ENCODE measurements around the gene INAFM2.

The INAFM2 gene

DNA sequence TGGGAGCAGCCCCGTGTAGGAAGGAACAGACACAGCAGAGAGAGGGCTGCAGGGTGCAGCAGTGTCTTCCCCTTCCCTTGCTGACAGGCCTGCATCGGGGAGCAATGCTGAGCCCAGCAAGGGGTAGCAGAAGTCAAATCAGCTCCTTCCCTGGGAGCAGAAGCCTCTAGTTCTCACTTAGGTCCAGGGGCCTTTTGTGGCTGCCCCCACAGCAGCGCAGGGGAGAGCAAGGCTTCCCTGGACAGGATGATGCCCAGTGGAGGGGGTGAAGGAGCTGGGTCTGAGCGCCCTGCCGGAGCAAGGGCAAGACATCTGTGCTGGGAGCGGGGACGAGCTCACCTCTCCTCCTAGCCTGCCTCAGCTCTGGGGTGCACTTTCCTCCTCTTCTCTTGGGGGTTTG lies 16.6 kb upstream of the INAFM2 start:
- DNase-seq, result no peak

DNA sequence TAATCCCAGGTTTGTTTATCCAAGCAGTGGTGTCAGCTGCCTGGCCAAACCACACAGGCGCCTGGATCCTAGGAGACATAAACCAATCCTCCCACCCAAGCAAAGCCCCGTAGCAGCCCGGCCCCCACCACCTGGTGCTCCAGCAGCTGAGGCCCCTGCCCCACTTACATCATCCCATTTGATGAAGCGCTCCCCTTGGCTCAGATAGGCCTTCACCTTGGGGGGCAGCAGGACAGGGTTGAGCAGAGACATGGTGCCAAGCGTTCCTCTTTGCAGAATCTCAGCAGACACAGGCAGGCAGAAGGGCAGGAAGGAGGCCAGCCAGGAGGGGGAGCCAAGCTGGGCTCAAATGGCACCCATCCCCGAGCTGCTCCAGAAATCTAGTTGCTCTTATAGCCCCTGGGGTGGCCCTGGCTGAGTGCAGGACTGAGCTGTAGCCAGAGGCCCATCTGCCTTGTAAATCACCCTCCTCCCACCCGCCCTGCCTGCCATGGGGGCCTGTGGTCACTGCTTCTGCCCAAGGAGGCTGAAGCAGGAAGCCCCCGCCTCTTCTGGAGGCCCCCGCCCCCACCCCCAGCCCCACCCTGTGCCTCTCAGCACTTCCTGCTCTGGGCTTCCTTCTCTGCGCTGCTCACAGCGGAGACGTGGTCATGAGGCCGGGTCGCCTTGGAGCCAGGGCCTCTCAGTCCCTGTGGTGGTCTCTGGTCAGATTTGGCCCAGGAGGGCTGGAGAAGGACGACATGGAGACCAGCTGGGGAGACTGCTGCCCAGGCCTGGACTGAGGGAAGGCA lies 15.9 kb upstream of the INAFM2 start, which contains the start of gene PLCB2:
Gene PLCB2, minus strand, starts transcription at position 515 of the 791 bp plus-strand sequence. Its CDS starts 263 bp downstream, at position 252.
- peak in 1 of 3 experiments; percentile 1 for DNase-seq

DNA sequence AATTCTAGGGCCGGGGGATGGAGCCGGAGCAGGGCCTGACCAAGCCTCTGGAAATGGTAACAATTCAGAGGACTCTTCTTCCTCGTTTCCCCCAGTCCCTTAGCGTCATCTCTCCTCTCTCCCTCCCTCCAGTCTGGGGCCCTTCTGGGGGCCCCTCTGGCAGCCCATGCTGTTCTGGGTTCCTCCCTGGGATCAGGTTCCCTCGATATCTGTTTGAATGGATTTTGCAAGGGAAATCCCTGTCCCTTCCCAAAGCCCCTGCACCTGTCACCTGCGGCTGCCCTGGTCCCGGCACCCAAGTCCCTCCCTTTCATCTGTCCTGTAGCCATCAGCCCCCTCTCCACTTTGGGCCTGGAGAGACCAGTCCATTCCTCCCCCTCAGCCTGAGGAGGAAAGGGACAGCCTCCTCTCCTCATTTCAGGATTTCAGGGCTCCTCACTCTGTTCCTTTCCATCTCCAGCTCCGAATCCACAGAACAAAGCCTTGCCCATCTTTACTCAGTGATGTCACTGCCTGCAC lies 14.1 kb upstream of the INAFM2 start:
- no peak for DNase-seq

DNA sequence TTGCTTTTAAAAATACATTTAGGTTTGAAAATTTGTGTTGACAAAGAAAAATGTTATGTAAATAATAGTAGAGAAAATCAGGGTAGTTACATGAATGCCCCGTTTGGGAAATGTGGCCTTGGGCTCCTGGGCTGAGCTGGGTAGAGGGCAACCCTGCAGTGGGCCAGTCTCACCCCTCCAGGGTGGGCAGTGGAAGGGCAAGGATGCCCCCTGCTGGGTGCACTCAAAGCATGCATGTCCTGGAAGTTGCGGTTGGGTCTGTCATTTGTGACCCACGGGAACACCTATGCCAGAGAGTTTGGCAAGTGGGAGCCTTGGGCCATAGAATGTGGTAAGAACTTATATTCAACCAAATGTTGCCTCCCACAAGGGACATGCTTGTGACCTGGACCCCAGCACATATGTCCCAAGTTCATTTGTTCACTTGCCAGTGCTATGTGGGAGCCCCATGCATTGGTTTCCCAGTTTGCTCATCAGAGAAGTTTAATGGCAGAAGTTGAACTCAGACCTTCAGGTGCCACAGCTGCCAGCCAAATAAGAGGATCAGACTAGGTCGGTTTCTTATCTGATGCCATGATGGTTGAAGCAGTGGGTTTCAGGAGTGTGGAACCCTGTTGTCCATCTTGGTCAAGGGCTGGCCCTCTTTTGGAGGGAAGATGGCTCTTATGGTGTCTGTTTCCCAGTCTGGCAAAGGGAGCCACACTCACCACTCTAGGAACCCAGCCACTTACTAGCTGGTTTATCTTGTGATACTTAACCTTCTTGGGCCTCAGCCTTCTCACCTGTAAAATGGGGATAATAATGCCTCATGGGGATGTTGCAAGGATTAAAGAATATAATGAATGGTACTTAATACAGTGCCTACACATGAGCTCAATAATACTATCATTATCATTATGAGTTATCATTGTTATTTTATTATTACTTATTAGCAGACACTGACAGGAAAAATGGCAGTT lies 13.2 kb upstream of the INAFM2 start:
- DNase-seq, result peak; percentile 4 to 46 (median 14)

DNA sequence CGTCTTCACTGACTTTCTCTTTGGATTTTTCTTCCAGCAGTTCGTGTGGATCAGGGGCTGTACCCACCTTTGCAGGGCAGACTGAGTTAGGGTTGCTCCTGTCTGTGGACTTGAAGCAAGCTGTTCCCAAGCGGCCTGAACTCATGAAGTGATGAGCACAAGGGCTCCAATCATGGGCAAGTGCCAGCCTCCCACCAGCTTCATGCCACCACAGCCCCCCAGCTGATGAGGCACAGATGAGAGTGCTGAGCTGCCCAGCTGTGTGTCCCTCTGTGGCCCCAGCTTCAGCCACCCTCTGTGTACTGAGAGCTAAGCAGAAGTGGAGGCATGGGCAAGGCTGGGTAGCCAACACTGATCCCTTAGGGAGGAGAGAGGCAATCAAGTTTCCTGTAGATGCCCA lies 12.5 kb upstream of the INAFM2 start:
- DNase-seq, result no peak

DNA sequence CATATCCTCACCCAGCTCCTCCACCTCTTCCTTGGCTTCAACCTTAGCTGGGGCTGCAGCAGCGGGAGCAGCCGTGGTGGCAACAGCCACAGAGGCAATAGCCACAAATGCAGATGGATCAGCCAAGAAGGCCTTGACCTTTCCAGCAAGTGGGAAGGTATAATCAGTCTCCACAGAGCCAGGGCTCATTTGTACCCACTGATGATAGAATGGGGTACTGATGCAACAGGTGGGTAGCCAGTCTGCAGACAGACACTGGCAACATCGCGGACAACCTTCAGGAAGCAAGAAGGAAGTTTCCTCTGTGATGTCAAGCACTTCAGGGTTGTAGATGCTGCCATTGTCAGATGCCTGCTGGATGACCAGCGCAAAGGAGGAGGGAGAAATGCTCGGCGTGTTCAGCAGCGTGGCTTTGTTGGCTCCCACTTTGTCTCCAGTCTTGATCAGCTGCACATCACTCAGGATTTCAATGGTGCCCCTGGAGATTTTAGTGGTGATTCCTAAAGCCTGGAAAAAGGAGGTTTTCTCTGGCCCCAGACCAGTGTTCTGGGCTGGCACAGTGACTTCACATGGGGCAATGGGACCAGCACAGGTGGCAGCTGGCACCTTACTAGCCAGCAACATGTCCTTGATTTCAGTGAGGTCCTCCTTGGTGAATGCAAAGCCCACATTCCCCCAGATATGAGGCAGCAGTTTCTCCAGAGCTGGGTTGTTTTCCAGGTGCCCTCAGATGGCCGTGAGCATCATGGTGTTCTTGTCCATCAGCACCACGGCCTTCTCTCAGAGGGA lies 10.9 kb upstream of the INAFM2 start:
- DNase-seq, result no peak

DNA sequence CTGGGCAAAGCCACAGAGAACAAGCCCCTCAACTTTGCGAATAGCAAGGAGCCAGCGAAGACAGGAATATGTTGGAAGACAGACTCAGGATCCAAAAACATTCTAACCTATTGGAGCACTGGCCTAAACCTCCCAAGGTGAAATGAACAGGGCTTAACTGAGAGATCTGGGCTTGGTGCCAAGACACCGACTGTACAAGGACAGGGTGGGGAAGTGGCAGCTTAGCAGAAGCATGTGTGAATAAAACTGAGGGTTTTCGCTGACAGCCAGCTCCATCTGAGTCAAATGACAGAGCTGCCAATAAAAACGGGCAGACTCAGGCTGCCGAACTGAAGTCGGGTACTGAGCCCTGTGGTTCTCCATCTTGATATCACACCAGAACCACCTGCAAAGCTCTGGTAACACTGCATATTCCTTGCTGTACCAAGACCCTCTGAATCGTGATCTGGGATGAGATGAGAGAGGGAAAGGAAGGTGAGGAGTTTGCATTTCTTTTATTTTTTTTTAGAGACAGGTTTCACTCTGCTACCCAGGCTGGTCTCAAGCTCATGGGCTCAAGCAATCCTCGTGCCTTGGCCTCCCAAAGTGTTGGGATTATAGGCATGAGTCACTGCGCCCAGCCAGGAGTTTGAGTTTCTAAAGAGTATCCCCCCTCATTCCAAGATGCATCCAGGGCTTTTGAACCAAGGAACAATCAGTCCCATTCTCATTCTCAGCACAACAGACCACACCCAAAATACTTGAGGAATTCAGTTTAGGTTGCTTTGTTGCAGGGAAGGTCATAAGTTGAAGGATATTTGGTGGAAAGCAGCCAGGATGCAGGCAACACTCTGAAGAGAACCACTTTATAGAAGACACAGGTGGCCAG lies 9.7 kb upstream of the INAFM2 start:
- peak; percentile 45 to 85 (median 82) for DNase-seq

DNA sequence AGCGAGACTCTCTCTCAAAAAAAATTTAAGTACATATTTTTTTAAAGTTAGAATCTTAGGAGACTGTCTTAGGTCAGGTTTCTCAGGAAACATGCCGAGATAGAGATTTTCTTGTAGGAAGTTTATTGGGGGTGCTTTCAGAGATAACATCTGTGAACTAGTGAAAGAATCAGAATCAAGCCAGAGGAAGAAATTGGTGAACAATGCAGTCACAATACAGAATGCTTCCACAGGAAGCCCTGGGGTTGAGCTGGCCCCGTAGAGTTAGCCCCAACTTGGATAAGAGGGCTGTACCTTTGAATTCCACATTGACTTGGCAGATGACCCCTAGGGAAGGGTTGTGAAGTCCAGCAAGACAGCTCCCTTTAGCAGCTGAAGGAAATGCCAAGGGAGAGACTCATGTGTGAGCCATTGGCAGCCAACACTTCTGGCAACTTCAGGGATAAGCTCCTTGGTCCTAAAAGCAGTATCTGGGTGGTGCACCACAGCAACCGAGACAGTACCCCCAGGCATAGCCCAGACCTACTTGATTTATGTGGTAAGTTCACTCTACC lies 8.7 kb upstream of the INAFM2 start:
- DNase-seq, result no peak

DNA sequence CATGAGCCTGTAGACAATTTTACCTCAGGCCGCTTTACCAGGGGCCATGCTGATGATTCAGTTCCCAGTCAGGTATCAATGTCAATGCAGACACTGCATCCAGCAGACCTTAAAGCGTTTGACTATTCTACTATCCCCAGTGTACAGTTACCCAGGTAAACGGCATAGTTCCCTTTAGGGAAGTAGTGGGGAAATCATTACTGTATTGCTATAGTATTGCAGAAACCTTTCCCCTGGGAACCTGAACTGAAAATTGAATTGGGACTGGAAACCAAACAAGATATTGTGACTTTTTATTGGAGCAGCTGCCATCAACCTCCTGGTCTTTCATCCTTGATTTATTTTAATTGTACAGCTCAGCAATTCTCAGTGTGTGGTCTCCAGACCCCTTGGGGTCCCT lies 6.6 kb upstream of the INAFM2 start:
- DNase-seq, result peak in 1 of 3 experiments; percentile 17

DNA sequence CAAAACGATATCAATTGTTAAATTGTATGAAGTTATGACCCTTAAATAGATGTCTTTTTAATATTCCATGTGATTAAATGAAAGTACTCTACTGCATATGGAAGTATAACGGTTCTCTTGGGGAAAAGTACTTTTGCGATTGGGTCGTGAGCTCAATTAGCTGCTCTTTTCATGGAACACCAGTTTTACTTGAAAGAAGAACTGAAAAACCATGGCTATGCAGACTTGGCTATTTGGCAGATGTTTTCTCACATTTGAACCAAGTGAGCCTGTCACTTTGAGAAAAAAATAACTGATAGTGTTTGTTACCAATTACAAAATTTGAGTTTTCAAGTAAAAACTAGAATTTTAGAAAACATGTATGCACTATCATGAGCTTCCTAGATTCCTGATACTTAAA lies 5.9 kb upstream of the INAFM2 start:
- DNase-seq, result no peak

DNA sequence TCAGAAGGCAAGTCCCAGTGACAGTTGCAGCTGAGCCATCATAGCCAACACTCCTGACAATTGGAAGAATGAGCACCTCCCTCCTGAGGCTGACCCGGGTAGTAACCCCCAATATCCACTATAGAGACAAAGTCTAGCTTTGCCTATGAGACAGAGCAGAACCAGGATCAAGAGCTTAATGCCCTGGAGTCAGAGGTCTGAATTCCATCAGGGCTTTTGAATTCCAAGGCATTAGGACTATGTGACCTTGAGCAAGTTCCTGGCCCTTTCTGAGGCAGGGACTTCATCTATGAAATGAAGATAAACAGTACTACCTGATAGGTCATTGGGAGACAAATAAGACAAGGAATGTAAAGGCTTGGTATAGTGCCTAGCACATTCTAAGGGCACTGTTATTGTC lies 3.1 kb upstream of the INAFM2 start:
- DNase-seq, result no peak

DNA sequence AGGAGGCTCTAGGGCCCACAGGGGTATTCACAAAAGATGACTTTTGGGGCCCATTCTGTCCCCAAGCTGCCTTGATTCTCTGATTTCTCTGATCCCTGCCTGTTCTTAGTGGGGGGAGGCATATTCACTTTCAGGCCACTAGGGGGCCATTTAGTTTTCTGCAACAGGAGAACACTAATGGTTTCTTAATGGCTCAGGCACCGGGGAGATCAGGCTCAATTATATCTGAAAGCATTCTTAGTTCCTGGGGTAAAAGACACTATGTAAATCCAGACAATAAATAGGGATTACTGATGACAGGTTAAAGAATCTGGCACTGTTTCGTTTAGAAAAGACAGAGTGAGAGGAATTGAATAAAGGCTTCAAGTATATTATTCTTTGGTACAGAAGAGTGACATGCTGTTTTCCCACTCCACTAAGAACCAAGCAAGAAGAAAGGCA lies 2.5 kb upstream of the INAFM2 start:
- DNase-seq, result peak; percentile 28 to 70 (median 61)

DNA sequence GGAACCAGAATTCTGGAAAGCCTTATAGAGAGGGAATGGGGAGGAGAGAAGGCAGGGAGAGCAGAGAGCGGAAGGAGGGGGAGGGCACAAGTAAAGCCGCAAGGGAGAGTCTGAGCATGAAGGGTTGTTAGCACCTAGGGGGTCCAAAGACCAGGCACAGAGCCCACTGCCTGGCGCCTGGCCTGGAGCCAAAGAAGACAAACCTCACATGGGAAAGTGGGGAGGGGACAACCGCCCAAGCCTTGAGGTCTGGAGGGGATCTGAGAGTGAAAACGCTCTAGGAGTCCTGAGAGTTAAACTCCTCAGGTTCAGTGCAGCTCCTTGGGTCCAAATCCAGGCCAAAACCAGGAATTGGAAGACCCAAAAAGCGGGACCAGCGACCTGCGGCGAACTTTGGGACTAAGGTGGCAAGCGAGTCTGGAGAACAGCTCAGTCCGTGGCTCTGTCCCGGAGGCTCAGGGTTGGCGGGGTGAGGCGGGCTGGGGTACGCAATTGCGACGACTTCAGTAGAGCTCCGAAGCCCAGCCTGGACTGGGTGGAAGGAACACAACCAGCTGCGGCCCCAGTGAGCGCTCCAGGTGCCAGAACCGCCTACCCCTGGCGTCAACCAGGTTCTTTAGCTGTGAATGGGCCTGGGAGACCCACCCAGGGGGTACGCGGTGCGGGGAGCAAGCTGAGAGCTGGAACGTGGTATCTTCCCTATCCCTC lies 807 bp upstream of the INAFM2 start:
- DNase-seq, result peak in 2 of 3 experiments; percentile 27 to 37

DNA sequence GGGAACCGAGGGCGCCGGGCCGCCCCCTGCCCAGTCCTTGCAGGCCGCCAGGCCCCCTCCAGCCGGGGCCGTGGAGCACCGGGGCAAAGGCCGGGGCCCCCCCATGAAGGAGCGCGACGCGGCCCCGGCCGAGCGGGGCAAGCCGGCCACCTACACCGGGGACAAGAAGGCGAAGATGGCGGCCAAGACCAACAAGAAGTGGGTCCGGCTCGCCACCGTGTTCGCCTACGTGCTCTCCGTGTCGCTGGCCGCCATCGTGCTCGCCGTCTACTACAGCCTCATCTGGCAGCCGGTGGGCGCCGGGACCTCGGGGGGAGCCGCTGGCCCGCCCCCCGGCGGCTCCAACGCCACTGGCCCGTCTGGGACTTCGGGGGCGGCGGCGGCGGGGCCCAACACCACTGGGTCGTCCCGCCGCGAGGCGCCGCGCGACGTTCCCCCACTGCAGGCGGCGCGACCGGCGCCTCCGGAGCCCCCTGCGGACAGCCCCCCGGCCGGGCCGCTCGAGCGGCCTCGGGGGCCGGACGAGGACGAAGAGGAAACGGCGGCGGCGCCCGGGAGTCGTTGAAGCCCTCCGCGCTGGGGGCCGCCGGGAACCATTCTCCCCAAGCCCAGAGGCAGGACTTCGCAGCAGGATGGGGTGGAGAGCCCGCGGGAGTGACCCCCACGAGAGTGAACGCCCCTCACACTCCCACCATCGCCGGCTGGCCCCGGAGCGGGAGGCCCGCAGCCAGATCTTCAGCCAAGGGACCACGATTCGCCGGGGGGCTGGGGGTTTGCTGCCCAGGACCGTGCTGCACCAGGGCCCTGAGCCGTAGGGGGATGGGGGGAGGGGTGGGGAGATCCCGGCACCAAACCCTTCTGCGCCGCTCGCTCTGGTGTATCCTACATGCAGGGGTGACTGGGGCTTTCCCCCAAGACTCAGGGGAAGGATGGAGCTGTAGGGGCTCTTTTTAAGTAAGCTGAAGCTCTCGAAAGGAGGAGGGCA lies 753 bp downstream of the INAFM2 start:
- peak; percentile 3 to 33 (median 31) for DNase-seq

DNA sequence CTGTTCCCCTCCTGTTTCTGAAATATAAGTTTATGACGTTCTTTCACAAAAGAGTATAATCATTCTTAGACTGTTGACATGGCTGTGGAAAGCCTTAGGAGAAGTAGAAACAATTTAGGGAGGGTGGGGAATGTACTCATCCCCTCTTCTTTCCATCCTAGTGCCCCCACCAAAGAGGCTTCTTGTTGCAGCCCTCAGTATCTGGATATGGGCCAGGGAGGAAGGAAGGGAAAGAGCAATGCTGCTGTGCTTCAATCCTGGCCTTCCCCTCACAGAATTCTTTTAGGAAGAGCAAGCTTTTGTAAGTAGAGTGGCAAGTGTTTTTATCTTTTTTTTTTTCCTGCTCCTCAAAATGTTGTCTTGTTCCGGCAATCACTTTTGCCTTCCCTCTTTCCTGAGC lies 1.7 kb downstream of the INAFM2 start:
- DNase-seq, result no peak

DNA sequence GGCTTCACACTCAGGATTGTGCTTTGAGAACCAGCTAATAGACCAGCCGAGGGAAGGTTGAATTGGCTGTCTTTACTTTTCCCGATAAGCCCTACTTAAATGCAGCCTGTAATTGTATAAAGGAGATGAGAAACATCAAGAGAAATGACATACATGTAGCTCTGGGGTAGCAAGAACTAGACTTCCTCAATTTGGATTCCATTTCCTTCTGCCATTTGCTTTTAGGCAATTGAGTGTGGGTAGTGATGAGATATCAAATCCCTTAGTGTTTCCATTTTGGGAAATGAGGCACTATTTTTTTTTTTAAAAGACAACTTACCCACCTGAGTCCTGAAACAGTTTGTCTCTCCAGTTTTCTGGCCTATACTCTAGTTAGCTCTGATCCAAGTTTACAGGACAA lies 2.2 kb downstream of the INAFM2 start:
- DNase-seq, result no peak

DNA sequence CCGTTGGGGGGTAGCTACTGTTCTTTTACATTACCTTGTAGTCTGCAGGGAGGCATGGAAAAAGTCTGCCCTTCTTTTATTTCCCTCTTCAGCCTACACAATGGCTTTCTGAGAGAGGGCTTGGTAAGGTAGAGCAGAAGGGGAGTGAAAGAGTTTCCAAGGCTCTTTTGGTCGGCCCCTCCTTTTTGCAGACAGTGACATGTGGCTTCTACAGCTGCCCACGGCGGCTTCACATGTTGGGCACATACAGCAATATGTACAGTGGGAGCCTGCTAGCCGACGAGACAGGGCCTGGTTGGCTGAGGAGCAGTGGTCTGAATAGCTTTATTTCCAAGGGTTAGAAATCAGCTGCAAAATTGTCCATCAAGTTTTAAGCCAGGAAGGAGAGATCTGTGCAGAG lies 4.0 kb downstream of the INAFM2 start:
- DNase-seq, result peak in 1 of 3 experiments; percentile 10

DNA sequence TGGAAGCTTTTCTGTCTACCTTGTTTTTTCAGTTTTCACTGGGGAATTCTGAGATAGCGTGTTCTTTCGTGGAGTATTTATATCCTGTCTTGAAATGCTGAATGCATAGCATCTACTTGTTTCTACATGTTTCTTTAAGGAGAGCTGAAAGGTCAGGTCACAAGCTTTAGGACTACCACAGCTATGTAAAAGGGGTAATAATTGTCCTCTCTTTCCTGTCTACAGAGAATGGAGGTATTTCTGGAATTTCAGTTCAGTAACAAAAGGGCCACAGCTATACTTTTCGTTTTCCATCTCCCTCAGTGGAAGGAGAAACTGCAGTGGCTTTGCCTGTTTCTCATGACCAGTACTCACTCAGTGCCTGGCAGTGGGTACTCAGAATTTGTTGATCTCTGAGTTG lies 4.7 kb downstream of the INAFM2 start:
- DNase-seq, result no peak

DNA sequence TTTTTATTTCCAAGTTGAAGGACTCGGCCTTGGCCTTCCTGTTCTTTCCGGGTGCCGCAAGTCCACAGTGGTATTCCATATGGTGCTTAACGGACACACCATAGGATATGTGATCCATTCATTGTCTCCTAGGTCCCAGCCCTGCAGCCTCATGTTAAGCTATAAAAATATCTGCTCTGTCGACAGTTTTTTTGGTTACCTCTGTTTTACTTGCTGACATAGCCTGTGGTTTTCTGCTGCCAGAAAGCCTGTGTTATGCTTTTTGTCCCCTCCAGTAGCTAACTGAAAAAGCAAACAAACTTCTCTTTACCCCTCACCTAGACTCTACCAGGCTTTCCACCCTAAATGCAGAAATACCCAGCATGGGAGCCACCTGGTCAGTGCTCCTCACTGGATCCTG lies 5.3 kb downstream of the INAFM2 start:
- no peak for DNase-seq

All from NCI-H1417 (cell line).